Stromal cell of bone marrow (primary cell): ENCODE measurements around the gene EVX2.

Experiments
- DNase-seq: peaks from one replicate; pipeline ENCODE4 v3.0.0-alpha.2; 2012; ENCODE audit warnings: low read depth

Gene EVX2

DNA sequence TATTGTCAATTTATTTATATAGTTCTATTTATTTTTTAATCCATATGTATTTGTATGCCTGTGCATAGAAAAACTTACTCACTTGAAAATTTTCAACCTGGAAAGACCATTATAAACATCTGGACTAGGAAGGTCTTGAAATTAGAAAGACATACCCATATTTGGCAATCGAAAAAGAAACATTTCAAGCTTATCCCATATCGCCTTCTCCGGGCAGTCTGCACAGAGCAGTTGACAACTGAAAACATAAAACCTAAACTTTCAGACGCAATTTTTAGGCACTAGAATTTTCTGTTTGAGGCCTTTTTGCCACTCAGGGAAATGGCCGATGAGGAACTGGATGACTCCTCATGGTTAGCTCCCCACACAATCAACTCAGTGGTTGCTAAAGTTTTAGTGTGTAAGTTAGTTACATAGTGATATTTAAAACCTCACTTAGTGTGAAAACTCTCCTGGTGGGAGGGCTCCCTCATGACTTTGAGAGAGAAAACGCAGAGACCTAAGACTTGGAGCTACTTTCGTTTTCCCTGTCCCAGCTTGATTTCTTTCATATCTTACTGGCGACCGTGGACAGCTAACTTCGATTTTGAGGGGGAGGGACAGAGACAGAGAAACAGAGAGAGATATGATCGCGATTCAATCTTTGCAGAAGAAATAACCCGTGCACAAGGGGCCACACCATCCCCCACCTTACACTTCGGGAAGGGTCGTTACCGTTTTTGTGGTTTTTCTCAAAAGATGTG lies 12.7 kb upstream of the EVX2 start:
- DNase-seq: no peak

DNA sequence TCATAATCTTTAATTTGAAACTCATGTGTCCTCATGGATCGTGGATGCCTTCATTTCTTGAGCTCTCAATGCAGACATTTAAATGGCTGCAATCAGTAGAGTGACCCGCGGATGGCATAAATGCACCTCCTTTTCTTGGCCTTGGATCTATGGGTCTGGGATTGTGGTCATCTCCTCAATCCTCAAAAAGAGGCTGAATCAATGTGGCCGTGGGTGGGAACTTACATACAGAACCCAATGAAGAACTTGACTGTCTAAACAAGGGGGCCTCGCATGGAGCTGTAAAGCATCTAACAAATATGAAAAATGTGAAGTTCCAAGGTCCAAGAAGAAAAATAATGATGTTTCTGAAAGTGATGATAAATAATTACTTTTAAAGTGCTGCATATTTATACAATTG lies 11.7 kb upstream of the EVX2 start:
- no peak for DNase-seq

DNA sequence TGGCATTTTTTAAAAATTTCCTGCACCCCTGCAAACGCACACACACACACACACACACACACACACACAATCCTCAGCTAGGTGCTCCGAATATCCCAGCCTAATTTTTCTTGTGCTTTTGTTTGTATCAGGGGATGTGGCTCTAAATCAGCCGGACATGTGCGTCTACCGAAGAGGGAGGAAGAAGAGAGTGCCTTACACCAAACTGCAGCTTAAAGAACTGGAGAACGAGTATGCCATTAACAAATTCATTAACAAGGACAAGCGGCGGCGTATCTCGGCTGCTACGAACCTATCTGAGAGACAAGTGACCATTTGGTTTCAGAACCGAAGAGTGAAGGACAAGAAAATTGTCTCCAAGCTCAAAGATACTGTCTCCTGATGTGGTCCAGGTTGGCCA lies 10.6 kb upstream of the EVX2 start:
- no peak for DNase-seq

DNA sequence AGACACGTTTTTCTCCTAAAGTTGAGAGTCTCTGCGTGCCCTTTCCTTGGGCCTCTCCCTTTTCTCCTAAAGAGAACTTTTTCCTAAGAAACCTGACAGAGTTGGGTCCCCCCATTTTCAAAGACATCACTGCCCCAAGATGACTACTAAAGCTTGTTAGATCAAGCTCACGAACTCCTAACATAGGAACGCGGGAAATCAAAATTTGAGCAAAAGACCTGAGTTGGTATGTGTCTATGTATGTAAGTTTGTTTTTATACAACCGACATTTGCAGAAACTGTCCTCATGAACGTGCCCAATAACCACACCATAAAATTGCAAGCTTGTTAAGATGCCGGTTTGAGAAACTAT lies 10.1 kb upstream of the EVX2 start:
- no peak for DNase-seq

DNA sequence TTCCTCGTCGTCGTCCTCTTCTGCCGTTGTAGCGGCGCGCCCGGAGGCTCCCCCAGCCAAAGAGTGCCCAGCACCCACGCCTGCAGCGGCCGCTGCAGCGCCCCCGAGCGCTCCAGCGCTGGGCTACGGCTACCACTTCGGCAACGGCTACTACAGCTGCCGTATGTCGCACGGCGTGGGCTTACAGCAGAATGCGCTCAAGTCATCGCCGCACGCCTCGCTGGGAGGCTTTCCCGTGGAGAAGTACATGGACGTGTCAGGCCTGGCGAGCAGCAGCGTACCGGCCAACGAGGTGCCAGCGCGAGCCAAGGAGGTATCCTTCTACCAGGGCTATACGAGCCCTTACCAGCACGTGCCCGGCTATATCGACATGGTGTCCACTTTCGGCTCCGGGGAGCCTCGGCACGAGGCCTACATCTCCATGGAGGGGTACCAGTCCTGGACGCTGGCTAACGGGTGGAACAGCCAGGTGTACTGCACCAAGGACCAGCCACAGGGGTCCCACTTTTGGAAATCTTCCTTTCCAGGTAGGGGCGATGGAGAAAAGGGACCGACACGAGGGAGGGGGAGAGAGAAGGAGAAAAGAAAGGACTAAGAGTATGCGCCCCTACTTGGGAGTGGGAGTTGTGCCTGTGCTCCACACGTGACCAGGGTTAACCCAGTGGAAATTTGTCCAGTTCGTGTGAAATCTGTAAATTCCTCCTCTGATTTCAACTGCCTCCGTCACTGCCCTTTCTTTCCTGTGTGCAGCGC lies 9.6 kb upstream of the EVX2 start:
- DNase-seq: no peak

DNA sequence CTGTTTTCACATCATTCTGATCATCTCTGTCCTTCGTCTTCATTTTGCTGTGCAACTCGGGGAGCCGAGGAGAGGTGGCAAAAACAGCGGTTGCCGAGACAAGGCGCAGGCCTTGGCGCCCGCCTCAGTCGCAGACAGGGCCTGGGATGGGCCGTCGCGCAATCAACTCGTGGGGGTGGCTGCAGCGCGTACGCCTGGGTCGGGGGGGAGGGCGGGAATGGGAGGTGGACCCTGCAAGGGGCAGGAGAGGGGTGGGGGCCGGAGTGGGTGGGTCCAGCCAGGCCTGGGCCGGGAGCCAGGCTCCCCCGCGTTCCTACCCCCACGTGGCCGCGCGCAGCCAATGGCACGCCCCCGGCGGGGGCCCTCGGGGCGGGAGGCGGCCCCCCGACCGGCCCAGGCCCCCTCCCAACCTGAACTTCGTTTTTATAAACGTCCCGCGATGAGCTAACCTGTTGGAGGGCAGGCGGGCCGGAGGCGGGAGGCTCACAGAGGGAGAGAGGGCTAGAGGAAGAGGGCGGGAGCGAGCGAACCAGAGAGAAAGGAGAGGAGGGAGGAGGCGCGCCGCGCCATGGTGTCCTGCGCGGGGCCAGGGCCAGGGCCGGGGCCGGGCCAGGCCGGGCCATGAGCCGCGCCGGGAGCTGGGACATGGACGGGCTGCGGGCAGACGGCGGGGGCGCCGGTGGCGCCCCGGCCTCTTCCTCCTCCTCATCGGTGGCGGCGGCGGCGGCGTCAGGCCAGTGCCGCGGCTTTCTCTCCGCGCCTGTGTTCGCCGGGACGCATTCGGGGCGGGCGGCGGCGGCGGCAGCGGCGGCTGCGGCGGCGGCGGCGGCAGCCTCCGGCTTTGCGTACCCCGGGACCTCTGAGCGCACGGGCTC lies 8.7 kb upstream of the EVX2 start, which contains the start of gene HOXD13:
Gene HOXD13, plus strand, starts transcription at position 452 of the 875 bp plus-strand sequence. Its CDS starts 170 bp downstream, at position 622.
- DNase-seq: no peak

DNA sequence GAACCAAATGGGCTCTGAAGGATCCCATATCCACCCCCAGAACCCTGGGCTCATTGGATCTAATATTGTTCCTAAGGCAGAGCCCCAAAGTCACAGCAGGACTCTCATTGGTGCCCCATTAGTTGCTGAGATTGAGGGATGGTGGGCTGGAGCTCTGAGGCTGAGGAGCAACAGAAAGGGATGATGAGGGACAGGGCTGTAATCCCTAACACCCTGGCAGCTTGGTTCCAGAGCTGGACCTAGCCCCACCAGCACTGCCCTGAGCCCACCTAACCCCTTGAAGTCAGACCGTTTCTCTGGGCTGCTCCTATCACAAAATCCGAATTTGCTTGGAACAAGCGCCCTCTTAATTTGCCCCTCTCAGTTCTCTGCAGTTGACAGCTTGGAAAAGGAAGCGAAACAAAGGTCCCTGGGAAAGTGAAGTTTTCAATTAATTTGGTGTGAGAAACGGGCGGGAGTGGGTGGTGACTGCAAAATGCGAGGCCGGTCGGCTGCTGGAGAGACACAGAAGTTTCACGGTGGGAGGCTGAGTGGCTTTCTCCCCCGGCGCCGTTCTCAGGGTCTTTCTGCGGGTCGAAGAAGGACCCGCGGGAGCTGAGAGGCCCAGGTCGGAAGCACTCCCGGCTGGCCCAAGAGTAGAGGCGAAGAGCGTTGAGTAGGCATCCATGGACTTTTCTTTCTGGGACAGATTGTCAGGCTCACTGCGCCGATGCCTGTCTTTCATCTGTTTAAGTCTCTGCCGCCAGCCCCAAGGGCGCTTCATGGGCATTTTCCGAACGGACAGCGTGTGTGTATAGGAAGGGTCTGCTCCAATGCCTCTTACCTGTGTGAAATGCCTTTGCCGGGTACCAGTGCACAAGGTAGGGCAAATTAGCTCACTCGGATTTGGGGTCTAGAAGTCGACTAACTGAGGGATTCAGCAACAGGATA lies 7.8 kb upstream of the EVX2 start:
- no peak for DNase-seq

DNA sequence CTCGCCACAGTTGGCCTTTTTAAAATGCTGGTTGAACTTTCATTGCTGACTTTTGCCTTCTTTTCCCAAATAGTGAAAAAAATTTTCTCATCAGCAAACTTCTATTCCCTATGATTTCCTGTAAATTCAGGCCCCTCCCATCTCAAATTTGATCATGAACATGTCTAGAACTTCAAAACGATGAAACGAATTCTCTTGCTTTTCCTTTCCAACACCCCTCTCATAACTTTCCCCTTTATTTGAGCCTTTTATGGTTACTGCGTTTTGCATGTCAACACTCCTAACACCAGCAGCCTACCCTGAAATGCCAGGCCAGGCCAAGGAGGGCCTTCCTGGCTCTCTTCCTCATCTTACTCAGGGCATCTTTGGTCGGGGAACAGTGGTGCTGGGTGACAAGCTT lies 7.1 kb upstream of the EVX2 start:
- DNase-seq: no peak

DNA sequence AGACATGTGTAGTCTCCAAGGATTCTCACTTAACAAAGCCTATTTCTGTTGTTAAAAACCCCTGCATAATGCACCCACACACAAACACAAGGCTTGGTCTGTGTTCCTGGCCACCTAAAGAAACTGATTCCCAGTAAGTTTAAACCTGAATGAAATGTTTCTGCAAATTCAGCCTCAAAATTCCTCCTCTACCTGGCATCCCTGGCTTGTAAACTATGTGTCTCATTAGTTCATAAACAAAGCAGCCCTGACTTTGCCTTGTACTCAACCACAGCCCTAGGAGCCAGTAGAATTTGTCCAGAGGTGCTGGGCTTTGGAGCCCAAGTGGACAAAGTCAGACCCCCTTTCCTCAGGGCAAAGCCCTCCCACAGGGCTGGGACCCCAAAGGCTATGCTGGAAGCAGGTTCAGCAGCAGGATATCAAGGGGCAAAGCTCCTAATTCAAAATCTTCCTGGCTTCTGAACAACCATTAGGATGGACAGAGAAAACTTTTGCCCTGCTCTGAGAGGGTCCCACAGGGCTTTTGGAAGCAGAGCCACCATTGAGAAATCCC lies 6.2 kb upstream of the EVX2 start:
- DNase-seq: no peak

DNA sequence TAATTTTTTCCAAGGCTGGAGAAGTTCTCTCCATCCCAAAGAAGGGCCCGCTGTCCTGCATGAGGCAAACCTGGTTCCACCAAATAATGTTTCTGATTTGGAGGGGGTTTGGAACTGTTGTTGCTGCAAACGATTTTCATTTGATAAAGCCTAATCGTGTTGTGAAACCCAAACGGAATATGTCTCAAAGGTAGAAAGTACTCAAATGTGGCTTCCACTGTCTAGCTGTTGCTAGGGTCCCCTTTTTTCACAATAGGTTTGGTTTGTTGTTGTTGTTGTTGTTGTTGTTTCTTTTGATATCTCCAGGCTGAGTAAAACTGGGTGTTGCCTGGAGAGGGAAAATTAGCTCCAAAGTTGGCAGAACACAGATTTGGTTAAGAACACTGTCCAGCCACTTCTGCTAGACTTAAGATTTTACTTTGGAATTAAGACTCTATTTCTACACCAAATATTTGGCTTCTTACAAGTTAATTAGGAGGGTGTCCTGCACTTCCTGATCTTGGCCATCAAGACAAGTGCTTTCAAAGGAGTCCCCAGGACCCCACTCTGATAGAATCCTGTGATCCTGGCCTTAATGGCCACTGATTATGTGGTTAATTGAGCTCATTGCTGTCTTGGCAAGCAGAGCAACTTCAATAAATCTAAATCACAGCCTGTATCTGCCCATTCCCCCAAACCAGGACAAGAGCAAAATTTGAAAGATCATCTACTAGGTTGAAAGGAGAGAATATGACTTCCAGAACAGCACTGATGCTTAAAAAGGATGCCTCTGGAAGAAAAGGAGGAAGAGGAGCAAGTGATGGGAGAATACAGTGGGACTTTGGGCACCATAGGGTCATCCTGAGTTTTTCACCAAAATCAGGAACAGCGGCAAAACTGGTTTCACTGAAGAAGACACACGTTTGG lies 5.4 kb upstream of the EVX2 start:
- DNase-seq: no peak

DNA sequence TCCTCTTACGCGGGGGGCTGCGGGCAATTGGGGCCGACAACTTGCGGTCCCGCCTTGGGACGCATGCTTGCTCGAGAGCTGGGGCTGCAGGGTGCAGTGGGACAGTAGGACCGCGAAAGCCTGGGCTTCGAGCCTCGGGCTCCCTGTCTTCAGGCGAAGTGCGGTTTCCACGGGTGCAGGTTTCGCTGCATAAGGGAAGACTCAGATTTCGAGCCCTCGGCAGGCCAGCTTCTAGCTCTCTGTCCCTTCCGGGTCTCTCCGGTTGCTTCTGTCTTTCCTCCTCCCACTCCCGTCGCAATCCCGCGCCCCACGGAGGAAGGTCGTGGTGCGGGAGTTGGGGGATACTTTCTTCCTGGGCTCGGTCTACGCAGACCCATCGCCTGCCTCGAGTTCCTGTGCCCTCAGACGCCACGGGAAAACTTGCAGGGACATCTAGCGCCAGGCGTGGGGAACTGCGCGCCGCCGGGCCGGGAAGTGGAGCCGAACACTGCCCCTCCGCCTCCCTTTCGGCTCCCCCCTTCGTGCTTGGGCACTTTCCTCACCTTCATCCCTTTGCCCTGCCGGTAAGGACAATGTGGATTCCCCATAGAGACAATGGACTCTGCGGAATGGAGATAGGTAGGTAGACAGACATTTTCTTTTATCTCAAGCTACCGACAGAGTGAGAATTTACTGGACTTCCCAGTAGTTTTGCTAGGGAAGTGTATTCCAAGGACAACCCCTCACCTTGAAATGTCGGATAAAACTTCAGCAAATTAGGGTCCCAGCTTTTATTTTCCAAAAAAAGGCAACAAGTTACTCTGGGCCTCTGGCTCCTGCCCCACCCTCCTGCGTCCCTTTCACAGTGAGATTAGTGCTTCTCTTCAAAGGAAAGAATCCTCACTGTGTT lies 4.5 kb upstream of the EVX2 start:
- no peak for DNase-seq

DNA sequence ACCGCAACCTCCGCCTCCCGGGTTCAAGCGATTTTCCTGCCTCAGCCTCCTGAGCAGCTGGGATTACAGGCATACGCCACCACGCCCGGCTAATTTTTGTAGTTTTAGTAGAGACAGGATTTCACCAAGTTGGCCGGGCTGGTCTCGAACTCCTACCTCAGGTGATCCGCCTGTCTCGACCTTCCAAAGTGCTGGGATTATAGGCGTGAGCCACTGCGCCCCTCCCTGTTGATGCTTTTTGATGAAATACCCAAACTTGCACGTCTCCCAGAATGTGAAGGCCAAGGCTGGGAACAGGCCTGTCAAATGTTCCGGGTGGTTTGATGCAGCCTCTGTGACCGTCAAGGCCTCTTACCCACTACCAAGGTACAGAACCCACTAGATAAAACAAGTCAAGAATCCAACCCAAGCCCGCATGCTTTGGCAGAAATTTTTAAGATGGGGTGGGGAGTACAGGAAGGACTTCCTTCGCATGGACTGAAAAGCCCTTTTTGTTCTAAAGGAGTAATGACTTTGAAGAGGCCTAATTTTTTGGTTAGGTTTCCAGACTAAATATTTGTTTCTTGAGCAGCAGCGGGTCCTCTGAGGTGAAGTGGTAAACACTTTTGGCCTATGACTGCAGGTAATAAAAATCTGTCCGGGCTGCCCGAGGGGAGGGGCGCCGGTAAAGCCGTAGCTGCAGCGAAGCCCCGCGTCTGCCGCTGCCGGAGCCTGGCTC lies 3.7 kb upstream of the EVX2 start:
- DNase-seq: no peak

DNA sequence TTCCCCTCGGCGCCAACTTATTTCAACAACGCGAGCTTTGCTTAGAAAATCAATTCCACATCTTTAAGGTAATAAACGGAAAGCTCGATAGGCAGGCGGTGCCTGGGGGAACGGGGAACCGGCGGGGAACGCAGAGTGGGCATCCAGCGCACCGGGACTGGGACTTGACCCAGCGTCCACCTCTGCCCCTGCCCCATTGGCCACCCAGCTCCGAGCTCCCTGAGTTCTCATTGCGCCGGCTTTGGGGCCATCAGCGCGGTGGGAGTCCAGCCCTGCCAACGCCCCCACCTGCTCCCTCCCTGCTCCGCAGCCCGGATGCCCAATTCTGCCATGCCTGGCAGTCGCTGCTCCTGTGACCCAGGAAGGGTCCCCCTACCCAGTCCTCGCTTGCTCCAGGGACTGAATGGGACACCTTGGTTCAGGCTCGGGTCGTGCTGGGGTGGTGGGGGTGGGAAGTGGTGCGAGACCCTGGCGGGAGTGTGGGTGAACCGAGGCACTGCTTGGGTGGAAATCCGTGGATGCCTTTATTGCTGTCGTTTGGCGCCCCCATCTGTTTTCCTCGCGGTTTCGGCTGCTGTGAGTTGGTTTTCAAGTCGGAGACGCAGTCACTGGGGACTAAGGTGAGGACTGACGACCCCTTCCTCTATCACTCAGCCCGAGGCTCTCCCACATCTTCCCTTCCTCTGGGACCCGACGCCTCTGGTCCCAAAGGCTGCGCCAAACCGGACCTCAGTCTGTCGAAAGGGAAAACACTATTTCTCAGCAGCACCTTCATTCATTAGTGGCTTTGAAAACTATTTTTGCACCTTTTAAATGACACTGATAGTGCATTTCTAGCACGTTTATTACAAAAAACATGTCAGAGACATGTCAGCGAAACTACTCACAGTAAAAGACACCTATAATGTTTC lies 2.4 kb upstream of the EVX2 start:
- no peak for DNase-seq

DNA sequence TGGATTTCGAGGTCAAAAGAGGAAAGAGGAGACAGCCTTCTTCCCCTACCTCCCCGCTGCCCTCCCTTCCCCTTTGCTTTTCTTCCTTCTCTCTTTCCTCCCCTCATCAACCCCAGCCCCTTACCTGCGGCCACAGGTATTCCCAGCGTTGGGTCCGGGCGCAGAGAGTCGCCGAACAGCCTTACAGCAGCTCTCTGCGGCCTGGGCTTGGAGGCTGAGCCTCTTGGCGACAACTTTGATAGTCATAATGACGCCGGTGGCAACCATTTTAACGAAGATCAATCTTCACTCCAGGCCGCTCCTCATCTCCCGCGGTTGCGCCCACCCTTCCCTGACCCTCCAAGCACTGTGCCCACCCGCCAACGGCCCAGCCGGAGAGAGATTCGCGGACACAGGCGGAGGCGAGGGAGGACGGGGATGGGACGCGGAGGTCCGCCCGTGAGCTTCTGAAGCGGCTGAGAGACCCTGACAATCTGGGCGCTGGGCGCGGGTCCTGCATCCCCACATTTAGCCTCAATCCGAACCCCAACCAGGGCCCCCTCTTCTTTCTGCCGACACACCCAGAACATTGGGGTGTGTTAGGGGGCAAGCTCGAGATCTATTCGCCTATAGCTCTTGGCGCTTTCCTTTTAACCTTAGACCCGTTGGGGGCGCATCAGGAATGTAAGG lies 1.5 kb upstream of the EVX2 start:
- no peak for DNase-seq

DNA sequence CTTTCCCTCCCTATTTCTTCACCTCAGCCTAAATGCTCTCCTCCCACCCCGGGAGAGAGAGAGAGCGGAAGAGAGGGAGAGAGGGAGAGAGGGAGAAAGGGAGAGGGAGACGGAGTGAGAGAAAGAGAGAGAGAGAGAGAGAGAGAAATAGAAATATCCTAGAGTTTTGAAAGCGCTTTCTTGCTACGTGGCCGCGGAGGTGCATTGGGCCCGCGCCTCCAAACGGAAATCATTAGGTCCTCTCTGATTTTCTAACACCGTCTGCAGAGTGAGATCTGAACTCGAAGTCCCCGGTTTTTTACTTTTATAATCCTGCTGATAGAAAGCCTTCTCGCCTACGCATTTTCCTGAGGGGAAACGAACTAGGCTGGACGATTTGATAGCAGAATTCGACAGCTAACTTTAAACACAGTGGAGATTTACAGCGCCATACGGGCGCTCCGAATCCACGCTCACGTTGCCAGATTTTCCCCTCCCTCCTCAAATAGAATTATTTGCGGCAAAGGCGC lies 903 bp upstream of the EVX2 start:
- no peak for DNase-seq
